Measurements from ENCODE around the gene RPUSD3. TPM values are rescaled to one million over a fixed set of nuclear protein-coding genes. Genes with fewer than 3 reads are reported as not detected.

The RPUSD3 gene
- polyA plus RNA-seq, 2 of the 4 experiments (the other 2 are of a cell fraction) = 38.9 to 44.5 TPM

DNA sequence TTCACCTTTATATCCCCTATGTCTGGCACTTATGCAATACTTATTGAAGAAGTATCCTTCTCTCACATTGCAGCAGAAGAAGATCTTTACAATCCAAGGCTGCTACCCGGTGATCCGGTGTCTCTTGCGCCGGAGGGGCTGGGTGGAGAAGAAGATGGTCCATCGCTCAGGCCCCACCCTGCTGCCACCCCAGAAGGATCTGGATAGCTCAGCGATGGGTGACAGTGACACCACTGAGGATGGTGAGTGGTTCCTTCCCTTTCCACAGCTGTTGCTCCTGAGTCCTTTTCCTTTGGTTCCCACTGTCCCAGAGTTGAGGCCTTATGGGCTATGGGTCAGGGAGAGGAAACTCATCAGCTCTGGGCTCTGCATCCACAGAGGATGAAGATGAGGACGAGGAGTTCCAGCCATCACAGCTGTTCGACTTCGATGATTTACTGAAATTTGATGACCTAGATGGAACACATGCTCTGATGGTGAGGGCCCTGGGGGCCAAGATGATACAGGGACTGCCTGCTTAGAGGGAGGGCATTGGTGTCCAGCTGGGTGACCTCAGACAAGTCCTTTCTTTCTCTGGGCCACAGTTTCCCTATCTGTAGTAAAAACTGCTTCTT is 30.8 kb downstream of the RPUSD3 start:
- no peak overlapping the region for H3K4me2 ChIP-seq
- ChIA-PET CTCF (interaction anchor here (1.0 to 2.4 kb wide), 5 partner anchors 14 to 133 kb away, joined by 3 to 7 read pairs (median 4); partner anchors contain the start of gene CRELD1), POLR2A (no interaction called here)
- peaks cover 24% of the 10 kb centered on the region for H3K4me1 ChIP-seq
- FAIRE-seq (no peak), DNase-seq (ENCODE audit: low read depth in 1 of 2, low spot score in 1 of 2) (no peak), ATAC-seq (no peak)
- no peak overlapping the region for H3K4me3 ChIP-seq
- no peak for TF ChIP-seq CBX8 (IDR thresholded peaks at IDR 0.05)
- TF ChIP-seq CHD2 (IDR thresholded peaks at IDR 0.05; ENCODE audit: low read length, partially characterized antibody) = no peak
- no peak for TF ChIP-seq EHF (CRISPR knock-in tag; IDR thresholded peaks at IDR 0.05)
- TF ChIP-seq FOSL2 (IDR thresholded peaks at IDR 0.05) = no peak
- no peak for TF ChIP-seq FOSL2 (CRISPR knock-in tag; IDR thresholded peaks at IDR 0.05)
- TF ChIP-seq, protein P1, sequence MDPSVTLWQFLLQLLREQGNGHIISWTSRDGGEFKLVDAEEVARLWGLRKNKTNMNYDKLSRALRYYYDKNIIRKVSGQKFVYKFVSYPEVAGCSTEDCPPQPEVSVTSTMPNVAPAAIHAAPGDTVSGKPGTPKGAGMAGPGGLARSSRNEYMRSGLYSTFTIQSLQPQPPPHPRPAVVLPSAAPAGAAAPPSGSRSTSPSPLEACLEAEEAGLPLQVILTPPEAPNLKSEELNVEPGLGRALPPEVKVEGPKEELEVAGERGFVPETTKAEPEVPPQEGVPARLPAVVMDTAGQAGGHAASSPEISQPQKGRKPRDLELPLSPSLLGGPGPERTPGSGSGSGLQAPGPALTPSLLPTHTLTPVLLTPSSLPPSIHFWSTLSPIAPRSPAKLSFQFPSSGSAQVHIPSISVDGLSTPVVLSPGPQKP (IDR thresholded peaks at IDR 0.05; ENCODE audit: low read depth, low read length) = no peak
- TF ChIP-seq, protein P2, sequence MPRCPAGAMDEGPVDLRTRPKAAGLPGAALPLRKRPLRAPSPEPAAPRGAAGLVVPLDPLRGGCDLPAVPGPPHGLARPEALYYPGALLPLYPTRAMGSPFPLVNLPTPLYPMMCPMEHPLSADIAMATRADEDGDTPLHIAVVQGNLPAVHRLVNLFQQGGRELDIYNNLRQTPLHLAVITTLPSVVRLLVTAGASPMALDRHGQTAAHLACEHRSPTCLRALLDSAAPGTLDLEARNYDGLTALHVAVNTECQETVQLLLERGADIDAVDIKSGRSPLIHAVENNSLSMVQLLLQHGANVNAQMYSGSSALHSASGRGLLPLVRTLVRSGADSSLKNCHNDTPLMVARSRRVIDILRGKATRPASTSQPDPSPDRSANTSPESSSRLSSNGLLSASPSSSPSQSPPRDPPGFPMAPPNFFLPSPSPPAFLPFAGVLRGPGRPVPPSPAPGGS (IDR thresholded peaks at IDR 0.05) = no peak
- no peak for TF ChIP-seq ZC3H11A (IDR thresholded peaks at IDR 0.05)
- no peak for TF ChIP-seq RNF2 (IDR thresholded peaks at IDR 0.05; ENCODE audit: borderline replicate concordance, low read depth)
- no peak for TF ChIP-seq HOXB13 (CRISPR knock-in tag; IDR thresholded peaks at IDR 0.05; ENCODE audit: low read depth)
- no peak for TF ChIP-seq MAZ (IDR thresholded peaks at IDR 0.05; ENCODE audit: borderline replicate concordance, low read depth, low read length)
- 93% methylated on average over 9 of the region's 9 CpGs for WGBS (ENCODE audit: missing lambda C conversion rate)
- H3K27ac ChIP-seq = no peak overlapping the region
- H3K9me3 ChIP-seq = no peaks in the 10 kb centered on the region

DNA sequence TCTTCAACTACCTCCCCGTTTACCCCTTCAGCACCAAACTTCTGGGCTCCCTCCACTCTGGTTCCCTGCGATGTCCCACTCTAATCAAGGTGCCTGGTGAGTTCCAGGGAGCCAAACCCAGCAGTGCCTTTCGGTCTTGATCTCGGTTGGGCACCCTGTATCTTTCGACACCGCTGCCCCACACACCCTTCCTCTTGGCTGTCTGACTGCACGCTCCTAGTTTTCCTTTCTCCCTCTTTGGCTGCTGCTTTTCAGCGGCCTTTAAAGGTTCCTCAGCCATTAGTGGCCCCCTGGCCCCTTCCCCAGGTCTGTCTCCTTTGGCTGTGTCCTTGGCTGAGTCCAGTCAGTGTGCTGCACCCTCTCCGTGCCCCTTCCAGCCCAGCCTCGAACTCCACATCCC is 33.0 kb downstream of the RPUSD3 start:
- H3K4me1 ChIP-seq = peaks cover 25% of the 10 kb centered on the region
- H3K27ac ChIP-seq = peak overlapping the region; percentile 95 to 96
- DNase-seq (ENCODE audit: low read depth in 1 of 2, low spot score in 1 of 2) = no peak
- peak overlapping the region; percentile 75 for H3K4me3 ChIP-seq
- no peaks in the 10 kb centered on the region for H3K9me3 ChIP-seq
- FAIRE-seq = no peak
- peak overlapping the region; percentile 99 for H3K4me2 ChIP-seq
- ChIA-PET POLR2A (no interaction called here), CTCF (interaction anchor here (2.3 kb wide), 1 partner anchor 8 kb away, joined by 9 read pairs; no protein-coding TSS in a partner anchor)
- no peak for TF ChIP-seq ZFP36 (IDR thresholded peaks at IDR 0.05; ENCODE audit: borderline replicate concordance, partially characterized antibody)
- no peak for TF ChIP-seq FOSL2 (IDR thresholded peaks at IDR 0.05)
- TF ChIP-seq FOSL2 (CRISPR knock-in tag; IDR thresholded peaks at IDR 0.05) = no peak
- no peak for TF ChIP-seq KDM5A (IDR thresholded peaks at IDR 0.05)
- peak in 1 of 2 experiments; percentile 0; a peak in 1 of 6 replicates for ATAC-seq
- 83% methylated on average over 10 of the region's 10 CpGs for WGBS (ENCODE audit: missing lambda C conversion rate)

DNA sequence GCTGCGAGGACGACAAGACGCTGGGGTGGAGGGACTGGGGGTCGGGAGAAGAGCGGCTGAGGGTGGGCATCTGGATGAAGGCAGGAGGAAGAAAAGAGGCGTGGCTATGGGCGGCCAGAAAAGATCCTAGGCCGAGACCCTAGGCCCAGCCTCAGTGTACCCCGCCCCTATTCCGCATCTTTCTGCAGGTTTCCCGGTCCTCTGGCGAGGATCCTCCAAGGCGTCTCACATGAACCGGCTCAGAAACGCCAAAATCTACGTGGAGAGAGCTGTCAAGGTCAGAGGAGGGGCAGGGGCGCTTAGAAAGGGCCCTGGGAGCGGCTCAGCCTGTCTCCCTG is 33.4 kb downstream of the RPUSD3 start:
- 26% methylated on average over 18 of the region's 18 CpGs for WGBS (ENCODE audit: missing lambda C conversion rate)
- CTCF ChIA-PET = interaction anchor here (1.4 to 2.3 kb wide), 2 partner anchors 9 to 15 kb away, joined by 4 to 9 read pairs; no protein-coding TSS in a partner anchor
- no peak for FAIRE-seq
- Histone ChIP-seq H3K27ac (peak overlapping the region; percentile 95 to 96), H3K9me3 (no peaks in the 10 kb centered on the region), H3K4me3 (peak overlapping the region; percentile 75), H3K4me2 (peak overlapping the region; percentile 99), H3K4me1 (peaks cover 25% of the 10 kb centered on the region)
- TF ChIP-seq KDM1A (IDR thresholded peaks at IDR 0.05; ENCODE audit: low read depth) = no peak
- TF ChIP-seq, protein P3, sequence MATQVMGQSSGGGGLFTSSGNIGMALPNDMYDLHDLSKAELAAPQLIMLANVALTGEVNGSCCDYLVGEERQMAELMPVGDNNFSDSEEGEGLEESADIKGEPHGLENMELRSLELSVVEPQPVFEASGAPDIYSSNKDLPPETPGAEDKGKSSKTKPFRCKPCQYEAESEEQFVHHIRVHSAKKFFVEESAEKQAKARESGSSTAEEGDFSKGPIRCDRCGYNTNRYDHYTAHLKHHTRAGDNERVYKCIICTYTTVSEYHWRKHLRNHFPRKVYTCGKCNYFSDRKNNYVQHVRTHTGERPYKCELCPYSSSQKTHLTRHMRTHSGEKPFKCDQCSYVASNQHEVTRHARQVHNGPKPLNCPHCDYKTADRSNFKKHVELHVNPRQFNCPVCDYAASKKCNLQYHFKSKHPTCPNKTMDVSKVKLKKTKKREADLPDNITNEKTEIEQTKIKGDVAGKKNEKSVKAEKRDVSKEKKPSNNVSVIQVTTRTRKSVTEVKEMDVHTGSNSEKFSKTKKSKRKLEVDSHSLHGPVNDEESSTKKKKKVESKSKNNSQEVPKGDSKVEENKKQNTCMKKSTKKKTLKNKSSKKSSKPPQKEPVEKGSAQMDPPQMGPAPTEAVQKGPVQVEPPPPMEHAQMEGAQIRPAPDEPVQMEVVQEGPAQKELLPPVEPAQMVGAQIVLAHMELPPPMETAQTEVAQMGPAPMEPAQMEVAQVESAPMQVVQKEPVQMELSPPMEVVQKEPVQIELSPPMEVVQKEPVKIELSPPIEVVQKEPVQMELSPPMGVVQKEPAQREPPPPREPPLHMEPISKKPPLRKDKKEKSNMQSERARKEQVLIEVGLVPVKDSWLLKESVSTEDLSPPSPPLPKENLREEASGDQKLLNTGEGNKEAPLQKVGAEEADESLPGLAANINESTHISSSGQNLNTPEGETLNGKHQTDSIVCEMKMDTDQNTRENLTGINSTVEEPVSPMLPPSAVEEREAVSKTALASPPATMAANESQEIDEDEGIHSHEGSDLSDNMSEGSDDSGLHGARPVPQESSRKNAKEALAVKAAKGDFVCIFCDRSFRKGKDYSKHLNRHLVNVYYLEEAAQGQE (IDR thresholded peaks at IDR 0.05) = no peak
- TF ChIP-seq HDAC2 (IDR thresholded peaks at IDR 0.05) = no peak
- no peak for TF ChIP-seq CBX8 (IDR thresholded peaks at IDR 0.05)
- TF ChIP-seq, protein P4, sequence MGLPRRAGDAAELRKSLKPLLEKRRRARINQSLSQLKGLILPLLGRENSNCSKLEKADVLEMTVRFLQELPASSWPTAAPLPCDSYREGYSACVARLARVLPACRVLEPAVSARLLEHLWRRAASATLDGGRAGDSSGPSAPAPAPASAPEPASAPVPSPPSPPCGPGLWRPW (IDR thresholded peaks at IDR 0.05) = no peak
- TF ChIP-seq TP53 (CRISPR knock-in tag; IDR thresholded peaks at IDR 0.05) = no peak
- no peak for TF ChIP-seq HEYL (CRISPR knock-in tag; IDR thresholded peaks at IDR 0.05)
- no peak for TF ChIP-seq FOXS1 (CRISPR knock-in tag; IDR thresholded peaks at IDR 0.05)
- no peak for TF ChIP-seq NFE2L2 (conservative IDR thresholded peaks at IDR 0.05; ENCODE audit: low read length)
- POLR2A ChIA-PET = interaction anchor here (1.4 to 3.2 kb wide), 2 partner anchors 11 to 17 kb away, joined by 3 to 17 read pairs; partner anchors contain the start of genes ARPC4 and TADA3
- no peak for DNase-seq (ENCODE audit: low read depth in 1 of 2, low spot score in 1 of 2)
- ATAC-seq = no peak; a peak in 1 of 6 replicates
